GM21786 (cell line): ENCODE measurements around the gene NKG7.

Experiments used
- ATAC-seq: cut with Tn5 transposase; IDR thresholded peaks from one replicate; pipeline ENCODE4 v1.9.1; 2021; ENCODE audit not compliant: unreplicated experiment

Gene NKG7

GRCh38 chr19:51364200-51365106 lies 8.0 kb downstream of the NKG7 start:
- ATAC-seq, result no peak

- no peak for ATAC-seq
These were observed 11.2 kb downstream of the NKG7 start for GRCh38 chr19:51361239-51361638.

- ATAC-seq, result no peak
These were observed 13.2 kb downstream of the NKG7 start for GRCh38 chr19:51359294-51359693.

- ATAC-seq, result no peak
These were observed 14.5 kb downstream of the NKG7 start for GRCh38 chr19:51357952-51358351.

- ATAC-seq, result no peak
These were observed 16.2 kb downstream of the NKG7 start for GRCh38 chr19:51356159-51356801.

GRCh38 chr19:51354742-51355148 lies 17.7 kb downstream of the NKG7 start:
- ATAC-seq, result no peak

- ATAC-seq, result no peak
These were observed 18.2 kb downstream of the NKG7 start for GRCh38 chr19:51354103-51354741.

- ATAC-seq, result no peak
These were observed 19.6 kb downstream of the NKG7 start for GRCh38 chr19:51352783-51353360.

GRCh38 chr19:51351266-51351990 lies 21.0 kb downstream of the NKG7 start:
- no peak for ATAC-seq

GRCh38 chr19:51347209-51347928 lies 25.1 kb downstream of the NKG7 start:
- ATAC-seq, result no peak

- no peak for ATAC-seq
These were observed 25.7 kb downstream of the NKG7 start for GRCh38 chr19:51346742-51347141.

- no peak for ATAC-seq
These were observed 27.3 kb downstream of the NKG7 start for GRCh38 chr19:51345076-51345620.

- ATAC-seq, result no peak
These were observed 29.6 kb downstream of the NKG7 start for GRCh38 chr19:51342631-51343569.

GRCh38 chr19:51341976-51342580 lies 30.4 kb downstream of the NKG7 start, which contains the start of gene VSIG10L:
TSS of gene VSIG10L (minus strand) at chr19:51342139. CDS start at chr19:51342124, 15 bp downstream.
- no peak for ATAC-seq

- ATAC-seq, result no peak
These were observed 31.4 kb downstream of the NKG7 start for GRCh38 chr19:51341066-51341465.

- ATAC-seq, result peak; percentile 37
These were observed 32.5 kb downstream of the NKG7 start for GRCh38 chr19:51339687-51340656.

GRCh38 chr19:51339313-51339686 lies 33.2 kb downstream of the NKG7 start:
- no peak for ATAC-seq
